ENCODE measurements around the gene STX3.
"Not testable (repeated sequence)": the region's sequence is repeated elsewhere in the genome, so short reads cannot be mapped to it uniquely, and the experiment has no call there.

STX3 gene

GRCh38 chr11:59787816-59788215 is 32.6 kb downstream of the STX3 start:
- no peak for DNase-seq (ENCODE audit: low read depth in 2 of 2)

DNA sequence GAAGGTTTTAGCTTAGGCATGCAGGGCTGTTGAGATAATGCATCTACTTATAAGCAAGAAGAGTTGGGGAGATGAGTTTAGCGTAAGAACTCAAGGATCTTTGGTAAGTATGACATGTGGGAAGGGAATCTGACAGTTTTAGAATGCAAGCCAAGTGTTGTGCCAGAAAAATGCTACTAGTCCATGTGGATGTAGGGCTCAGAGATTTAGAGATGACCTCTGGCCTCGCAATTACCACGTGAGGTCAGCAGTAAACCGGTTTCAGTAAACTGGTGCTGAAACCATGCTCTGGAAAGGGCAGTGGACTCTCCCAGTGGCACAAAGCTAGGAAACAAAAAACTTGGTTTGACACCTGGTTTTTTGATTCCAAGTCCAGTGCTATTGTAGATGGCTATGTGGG is 36.5 kb downstream of the STX3 start:
- no peak for DNase-seq (ENCODE audit: low read depth in 2 of 2)

DNA sequence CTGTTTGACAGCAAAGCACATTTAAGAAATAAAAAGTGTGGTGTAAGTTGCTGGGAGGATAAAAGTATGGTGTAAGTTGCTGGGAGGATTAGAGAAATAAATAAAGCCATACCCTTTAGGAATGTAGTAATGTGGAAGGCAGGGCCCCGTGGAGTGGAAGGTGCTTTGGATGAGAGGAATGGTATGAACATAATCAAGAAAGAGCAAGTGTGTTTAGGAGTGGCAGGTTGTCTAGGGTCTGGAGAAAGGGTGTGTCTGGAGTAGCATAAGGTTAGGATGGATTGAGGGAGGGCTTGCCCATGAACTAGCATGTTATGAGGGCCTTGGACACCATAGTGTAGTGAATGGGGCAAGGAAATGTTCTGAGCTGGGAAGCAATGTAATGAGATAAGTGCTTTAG is 37.3 kb downstream of the STX3 start:
- DNase-seq (ENCODE audit: low read depth in 2 of 2) = no peak

GRCh38 chr11:59794417-59794816 is 39.2 kb downstream of the STX3 start:
- DNase-seq (ENCODE audit: low read depth in 2 of 2) = no peak

DNA sequence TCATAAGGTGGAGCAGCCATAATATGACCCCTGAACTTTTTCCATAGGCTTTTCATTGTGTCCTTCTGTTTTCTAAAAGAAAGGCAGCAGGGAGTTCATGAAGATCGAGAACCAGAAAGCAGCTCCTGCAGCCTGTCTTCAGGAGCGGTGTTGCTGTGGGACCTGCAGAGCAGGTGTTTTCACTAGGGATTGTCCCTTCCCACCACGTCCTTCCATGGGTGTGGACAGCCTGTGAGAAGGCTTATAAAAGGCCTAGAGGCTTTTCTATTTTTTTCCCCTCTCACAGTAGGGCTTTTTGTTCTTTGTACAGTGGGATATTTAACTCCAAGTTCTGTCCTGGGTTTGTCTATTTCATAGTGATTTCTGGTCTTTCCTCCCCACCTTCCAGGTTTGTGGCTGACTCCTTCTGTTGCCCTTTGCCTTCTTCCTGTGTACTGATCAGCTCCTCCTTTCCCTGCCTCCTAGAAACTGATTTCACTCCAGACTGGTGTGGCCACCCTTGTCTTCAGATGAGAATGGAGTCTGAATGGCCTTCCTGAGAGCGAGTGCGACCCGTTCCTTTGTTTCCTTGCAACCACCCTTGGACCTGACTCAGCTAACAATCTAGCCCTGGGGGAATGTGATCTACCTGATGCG is 45.3 kb downstream of the STX3 start:
- DNase-seq (ENCODE audit: low read depth in 2 of 2) = no peak

DNA sequence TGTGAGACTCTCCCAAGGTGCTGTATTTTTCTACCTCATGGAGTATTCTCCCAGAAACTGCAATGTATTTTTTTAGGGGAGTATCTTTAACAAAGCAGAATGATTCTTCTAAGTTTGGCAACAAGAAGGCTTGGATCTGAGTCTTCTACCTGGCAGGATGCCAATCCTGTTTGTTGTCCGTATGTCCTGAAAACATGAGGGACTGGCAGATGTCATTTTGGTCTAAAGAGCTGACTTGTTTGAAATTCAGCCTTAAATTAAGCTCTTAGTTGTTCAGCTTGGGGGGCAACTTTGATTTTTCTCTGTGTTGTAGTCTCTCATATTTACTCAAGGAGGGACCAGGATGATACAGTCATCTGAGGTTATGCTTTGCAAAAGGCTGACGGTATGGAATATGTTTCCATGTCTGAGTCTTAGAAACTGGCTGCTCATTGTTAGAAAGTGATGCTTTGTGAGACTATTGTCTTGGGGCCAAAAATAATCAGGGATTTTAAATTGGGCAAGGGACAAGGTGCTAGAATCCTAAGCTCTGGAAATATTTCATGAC is 46.1 kb downstream of the STX3 start:
- no peak for DNase-seq (ENCODE audit: low read depth in 2 of 2)

DNA sequence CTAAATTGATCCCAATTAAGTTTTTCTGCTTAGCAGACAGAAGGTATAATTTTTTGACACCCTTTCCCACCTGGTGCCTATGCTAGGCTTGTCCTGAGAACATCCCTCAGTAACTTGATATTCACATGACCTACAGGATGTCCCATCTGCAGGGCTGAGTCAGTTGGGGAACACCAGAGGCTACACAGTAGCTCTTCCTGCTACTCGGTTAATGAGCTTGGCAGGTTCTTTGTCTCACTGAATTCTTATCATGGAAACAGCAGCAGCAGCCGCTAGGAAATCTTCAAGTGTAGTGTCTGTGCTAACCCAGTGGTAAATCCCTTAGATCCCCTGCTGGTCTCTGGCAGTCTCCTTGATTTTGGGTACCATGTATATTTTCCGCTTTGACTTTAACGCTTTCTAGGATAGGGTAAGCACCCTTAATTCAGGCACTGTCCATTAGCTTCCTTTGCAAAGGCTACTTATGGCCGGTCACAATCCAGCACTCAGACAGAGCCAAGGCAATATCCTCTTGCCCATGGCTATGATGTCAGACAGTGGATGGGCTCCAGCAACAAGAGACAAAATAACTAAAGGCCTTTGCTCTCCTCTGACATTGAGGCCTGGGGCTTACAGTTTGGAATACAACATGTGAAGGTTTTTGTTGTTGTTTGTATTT is 46.9 kb downstream of the STX3 start:
- DNase-seq (ENCODE audit: low read depth in 2 of 2) = no peak

DNA sequence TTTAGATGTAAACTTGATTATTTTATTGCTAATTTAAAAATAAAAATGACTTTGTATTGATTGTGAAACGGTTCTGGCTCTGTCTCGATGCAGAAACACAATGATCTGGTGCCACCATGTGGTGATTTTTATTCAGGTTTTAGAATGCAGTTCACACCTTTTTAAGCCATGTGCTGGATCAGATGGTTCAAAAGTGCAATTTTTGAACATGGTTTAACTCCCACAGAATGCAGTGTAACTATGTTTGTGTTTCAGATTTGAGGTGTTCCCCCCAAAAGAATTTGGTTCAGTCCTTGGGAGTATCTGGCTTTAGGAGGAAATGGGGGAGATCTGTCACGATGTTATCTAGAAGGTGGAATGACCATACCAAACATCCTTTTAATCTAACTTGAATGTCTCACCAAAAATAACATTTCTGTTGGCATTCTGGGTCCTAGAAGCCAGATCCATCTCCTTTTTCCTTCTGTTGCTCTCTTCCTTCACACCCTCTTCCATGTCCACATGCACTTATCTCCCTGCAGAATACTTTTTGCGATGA is 47.5 kb downstream of the STX3 start:
- no peak for DNase-seq (ENCODE audit: low read depth in 2 of 2)

- DNase-seq (ENCODE audit: low read depth in 2 of 2) = no peak
These were observed 48.9 kb downstream of the STX3 start for GRCh38 chr11:59804061-59804460.

GRCh38 chr11:59807047-59807610 is 52.0 kb downstream of the STX3 start:
- no peak for DNase-seq (ENCODE audit: low read depth in 2 of 2)

DNA sequence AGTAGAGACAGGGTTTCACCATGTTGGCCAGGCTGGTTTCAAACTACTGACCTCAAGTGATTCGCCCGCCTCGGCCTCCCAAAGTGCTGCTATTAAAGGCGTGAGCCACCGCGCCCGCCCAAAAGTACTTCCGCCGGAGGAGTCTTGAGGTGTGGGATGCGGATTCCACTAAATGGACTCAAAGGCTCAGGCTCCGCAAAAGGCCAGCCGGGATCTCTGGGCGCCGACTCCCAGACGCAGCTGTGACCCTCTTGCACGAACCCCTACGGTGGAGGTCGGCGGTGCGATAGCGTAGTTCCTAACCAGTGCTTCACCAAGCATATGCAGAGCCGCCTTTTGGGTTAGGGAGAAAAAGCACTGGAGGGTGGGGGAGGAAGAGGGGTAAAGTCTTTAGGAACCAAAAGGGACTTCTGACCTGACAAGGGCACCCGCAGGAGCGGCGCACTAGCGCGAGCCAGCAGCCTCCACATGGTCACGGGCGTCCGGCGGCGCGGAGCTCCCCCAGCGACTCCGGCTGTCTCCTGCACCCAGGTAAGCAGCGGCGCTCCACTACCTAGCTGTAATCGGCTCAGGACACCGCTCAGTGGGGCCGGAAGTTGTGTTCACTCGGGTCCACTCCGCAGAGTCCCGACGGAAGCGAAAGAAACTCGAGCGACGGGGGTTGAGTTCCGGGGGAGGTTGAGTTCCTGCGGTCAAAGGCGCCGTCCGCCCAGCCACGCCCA is 55.2 kb downstream of the STX3 start, which contains the start of gene MRPL16:
Gene MRPL16, minus strand, starts transcription at position 590 of the 722 bp plus-strand sequence. Its CDS starts 120 bp downstream, at position 470.
- DNase-seq (ENCODE audit: low read depth in 2 of 2) = peak; percentile 69

GRCh38 chr11:59810911-59811259 is 55.7 kb downstream of the STX3 start:
- DNase-seq (ENCODE audit: low read depth in 2 of 2) = no peak

GRCh38 chr11:59812220-59812619 is 57.0 kb downstream of the STX3 start:
- DNase-seq (ENCODE audit: low read depth in 2 of 2) = no peak

DNA sequence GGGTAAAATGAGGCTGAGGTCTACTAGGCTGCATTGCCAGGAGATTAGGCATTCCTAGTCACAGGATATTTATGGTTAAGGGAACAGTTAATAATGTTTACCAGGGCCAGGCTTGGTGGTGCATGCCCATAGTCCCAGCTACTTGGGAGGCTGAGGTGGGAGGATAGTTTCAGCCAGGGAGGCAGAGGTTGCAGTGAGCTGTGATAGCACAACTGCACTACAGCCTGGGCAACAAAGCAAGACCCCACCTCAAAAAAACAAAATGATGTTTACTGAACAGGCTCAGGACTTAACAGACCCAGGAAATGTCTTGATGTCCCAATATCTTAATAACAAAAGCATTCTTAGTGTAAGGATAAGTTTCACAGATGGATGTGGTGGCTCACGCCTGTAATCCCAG is 58.2 kb downstream of the STX3 start:
- DNase-seq (ENCODE audit: low read depth in 2 of 2) = no peak

- DNase-seq (ENCODE audit: low read depth in 2 of 2) = no peak
These were observed 58.8 kb downstream of the STX3 start for GRCh38 chr11:59814021-59814420.

DNA sequence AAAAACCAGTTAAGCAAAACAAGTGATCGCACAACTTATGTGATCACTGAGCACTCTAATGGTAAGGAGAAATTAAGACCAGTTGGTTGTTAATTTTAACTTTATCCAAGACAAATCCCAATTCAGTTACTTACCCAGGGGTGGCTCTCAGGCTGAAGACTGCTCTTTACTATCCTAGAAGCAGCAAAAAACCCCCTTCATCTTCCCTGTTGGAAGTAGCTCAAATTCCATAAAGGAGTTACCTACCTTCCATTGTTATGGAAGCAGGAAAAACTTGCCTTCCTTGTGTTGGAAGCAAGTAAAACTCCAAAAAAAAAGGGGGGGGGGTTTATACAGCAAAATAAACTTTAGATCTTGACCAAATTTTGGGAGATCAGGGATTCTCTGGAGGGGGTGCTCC is 60.6 kb downstream of the STX3 start:
- DNase-seq (ENCODE audit: low read depth in 2 of 2) = no peak

DNA sequence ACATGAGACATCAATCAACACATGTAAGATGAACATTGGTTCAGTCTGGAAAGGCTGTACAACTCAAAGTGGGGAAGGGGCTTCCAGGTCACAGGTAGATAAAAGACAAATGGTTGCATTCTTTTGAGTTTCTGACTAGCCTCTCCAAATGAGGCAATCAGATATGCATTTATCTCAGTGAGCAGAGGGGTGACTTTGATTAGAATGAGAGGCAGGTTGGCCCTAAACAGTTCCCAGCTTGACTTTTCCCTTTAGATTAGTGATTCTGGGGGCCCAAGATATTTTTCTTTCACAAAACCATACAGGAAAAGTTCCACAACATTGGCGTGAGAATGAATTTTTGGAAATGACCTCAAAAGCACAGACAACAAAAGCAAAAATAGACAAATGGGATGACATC is 61.3 kb downstream of the STX3 start:
- DNase-seq (ENCODE audit: low read depth in 2 of 2) = not testable (repeated sequence)

- DNase-seq (ENCODE audit: low read depth in 2 of 2) = no peak
These were observed 63.4 kb downstream of the STX3 start for GRCh38 chr11:59818572-59818971.

DNA sequence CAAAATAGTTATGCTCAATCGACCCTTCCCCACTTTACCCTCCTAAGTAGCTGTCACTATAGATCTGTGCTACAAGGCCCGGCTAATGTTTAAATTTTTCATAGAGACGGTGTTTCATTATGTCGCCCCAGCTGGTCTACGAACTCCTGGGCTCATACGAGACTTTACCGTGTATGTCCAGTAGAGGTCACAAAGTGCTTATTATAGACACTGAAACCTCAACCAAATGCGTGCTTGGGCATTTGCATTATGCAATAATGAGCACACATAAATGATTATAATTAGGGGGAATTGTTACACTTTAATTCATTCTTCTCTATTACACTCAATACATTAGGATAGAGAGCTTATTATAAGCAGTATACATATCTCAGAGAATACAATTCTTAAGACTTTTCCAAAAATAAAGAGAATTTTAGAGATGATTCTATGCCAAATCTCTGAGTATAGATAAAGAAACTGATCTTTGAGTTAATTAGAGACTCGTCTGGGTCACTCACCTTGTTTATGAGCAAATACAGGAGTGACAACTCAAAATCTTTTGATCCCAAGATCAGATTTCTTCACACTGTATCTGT is 67.9 kb downstream of the STX3 start:
- no peak for DNase-seq (ENCODE audit: low read depth in 2 of 2)

DNA sequence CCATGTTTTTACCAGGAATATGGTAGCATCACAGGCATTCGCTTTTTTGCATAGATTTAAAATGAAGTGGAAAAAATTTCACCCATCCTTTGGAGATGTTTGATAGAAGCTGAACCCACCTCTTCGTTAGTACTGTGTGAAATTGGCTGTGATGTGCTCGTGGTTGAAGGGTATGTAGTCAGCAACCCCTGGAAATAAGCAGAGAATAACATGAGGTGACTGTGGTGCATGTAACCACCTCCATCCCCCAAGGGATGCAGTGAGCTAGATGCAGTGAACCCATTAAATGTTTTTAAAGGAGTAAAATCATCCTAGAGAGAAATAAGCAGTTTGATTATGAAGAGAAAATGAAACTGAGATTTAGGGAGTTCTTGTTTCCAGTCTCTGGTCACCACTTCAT is 74.2 kb downstream of the STX3 start:
- no peak for DNase-seq (ENCODE audit: low read depth in 2 of 2)

GRCh38 chr11:59833602-59834001 is 78.4 kb downstream of the STX3 start:
- no peak for DNase-seq (ENCODE audit: low read depth in 2 of 2)

DNA sequence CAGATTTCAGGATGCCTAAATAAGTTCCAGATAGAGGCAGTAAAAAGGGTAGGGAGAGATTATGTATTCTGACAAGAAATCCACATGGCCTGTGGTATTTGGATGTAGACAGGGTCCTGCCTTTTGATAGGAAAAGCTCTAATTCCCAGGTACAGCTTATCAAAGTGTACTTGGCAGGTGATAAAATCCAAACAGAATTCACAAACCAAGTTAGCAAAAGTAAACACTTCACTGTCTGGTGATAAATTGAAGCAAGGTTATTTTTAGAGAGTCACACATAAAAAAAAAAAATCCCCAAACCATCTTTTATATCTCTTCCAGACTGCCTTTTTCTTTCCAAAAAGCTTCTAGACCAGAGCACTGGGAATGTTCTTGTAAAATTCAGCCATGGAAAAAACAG is 84.4 kb downstream of the STX3 start:
- no peak for DNase-seq (ENCODE audit: low read depth in 2 of 2)
